Gastrocnemius medialis (tissue), 4 donors: ENCODE data around the gene HDAC10. TPM values are rescaled to one million over a fixed set of nuclear protein-coding genes. Genes with fewer than 3 reads are reported as not detected.

Experiments
- ATAC-seq, 2 donors: fragments of 150-250 bp; one replicate each; pipeline ENCODE4 v1.9.1; 2016
- DNase-seq, 2 donors: peaks; one replicate each; pipeline ENCODE4 v3.0.0-alpha.2; 2019
- H3K27ac ChIP-seq, 4 donors: fragments of 200-600 bp; sonication (generic); 1 replicate in 1 of 4; 2 replicates in 3 of 4; pipeline ENCODE4 v1.5.1; 2016 to 2018; ENCODE audit warnings: mild to moderate bottlenecking in 2 of 4, moderate library complexity in 1 of 4
- H3K27me3 ChIP-seq, 3 donors: fragments of 200-600 bp; sonication (generic) in 2 of 3; 1 replicate in 1 of 3; 2 replicates in 2 of 3; pipeline versions ENCODE4 v1.5.1 to v1.6.0; 2016 to 2019; ENCODE audit warnings: mild to moderate bottlenecking in 1 of 3, moderate library complexity in 1 of 3
- H3K36me3 ChIP-seq, 2 donors: fragments of 200-600 bp; sonication (generic) in 1 of 2; one replicate each; pipeline ENCODE4 v1.5.1; 2017 to 2018
- H3K4me1 ChIP-seq, 2 donors: fragments of 200-600 bp; sonication (generic) in 1 of 2; one replicate each; pipeline ENCODE4 v1.5.1; 2016 to 2017; ENCODE audit warnings: mild to moderate bottlenecking in 2 of 2
- H3K4me3 ChIP-seq, 4 donors: fragments of 200-600 bp; sonication (generic) in 3 of 4; 1 replicate in 1 of 4; 2 replicates in 3 of 4; pipeline ENCODE4 v1.5.1; 2016 to 2019; ENCODE audit warnings: mild to moderate bottlenecking in 2 of 4
- H3K9me3 ChIP-seq, 3 donors: fragments of 200-600 bp; sonication (generic) in 2 of 3; 1 replicate in 1 of 3; 2 replicates in 2 of 3; pipeline ENCODE4 v1.5.1; 2016 to 2019
- POLR2A ChIP-seq, 2 donors: fragments of 450-650 bp; IDR thresholded peaks; one replicate each; pipeline ENCODE4 v1.6.1; 2017; ENCODE audit warnings: antibody characterized with exemption in 2 of 2, mild to moderate bottlenecking in 2 of 2, moderate library complexity in 2 of 2
- in situ Hi-C, 4 donors: fragments of 200-750 bp; cut with MboI; loops; one replicate each; pipeline versions ENCODE4 v1.15.0 to v1.8.0; 2017; ENCODE audit warnings: low sequenced_read_pairs in 4 of 4
- intact Hi-C: fragments of 100-400 bp; cut with DNase I; formaldehyde crosslinking; loops from one replicate; pipeline ENCODE4 v1.15.1; 2023; ENCODE audit warnings: low total_unique reads
- total RNA-seq, 4 donors: library from RNA; depleted of rRNA; stranded (reverse); fragments of >200 nt; gene quantifications; one replicate each; pipeline versions ENCODE4 v1.1.0 to v1.2.3, GENCODE V29; 2016
- TF ChIP-seq, protein P1 (sequence below), 5 experiments: fragments of 450-650 bp in 3 of 5; fragments of 200-600 bp in 2 of 5; sonication (generic) in 2 of 5; IDR thresholded peaks in 4 of 5; conservative IDR thresholded peaks in 1 of 5; 1 replicate in 4 of 5; 2 replicates in 1 of 5; pipeline ENCODE4 v1.5.1; 2016 to 2019; ENCODE audit warnings: antibody characterized with exemption in 5 of 5, mild to moderate bottlenecking in 3 of 5, moderate library complexity in 3 of 5

HDAC10 gene
- total RNA-seq, 4 donors from 2014 or later: 4.1 to 24.9 (median 8.6) TPM

DNA sequence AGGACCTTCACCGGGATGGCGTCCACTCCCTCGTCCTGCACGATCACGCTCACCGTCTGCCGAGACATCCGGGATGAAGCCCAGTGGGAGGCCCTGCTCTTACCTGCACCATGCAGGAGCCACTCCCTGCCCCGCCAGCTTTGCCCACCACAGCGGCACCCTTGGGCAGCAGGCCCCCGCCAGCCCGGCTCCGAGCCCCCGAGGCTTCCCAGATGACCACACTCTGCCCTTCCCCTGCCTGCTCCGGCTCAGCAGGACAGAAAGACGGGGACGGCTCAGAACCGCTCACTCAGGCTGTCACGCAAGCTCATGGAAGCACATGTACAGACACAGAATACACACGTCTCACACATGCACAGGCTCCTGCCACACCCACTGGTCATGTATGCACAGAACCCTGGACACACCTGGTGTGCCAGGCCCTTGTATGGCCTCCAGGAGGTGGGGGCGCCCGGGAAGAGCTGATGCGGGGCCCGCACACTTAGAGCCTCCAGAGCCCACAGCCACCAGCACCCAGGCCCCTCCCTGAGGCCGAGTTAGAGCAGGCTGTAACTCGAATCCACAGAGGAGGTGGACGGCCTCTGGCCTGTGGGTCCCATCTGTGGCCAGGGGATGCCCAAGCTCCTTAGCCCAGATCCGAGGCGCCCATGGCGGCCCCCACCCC is 28.0 kb upstream of the HDAC10 start:
- ATAC-seq (no peak), DNase-seq (no peak)
- Histone ChIP-seq H3K27me3 (no peaks in the 10 kb centered on the region), H3K4me3 (no peak overlapping the region), H3K4me1 (peaks cover 0 to 3% of the 10 kb centered on the region in 2 donors), H3K27ac (no peak overlapping the region), H3K36me3 (peaks cover 0 to 9% of the 10 kb centered on the region in 2 donors), H3K9me3 (no peaks in the 10 kb centered on the region)
- in situ Hi-C loops: loop anchor here in 2 of 4 donors (10.0 kb wide), 1 partner anchor 46 kb away; the partner anchor contains the start of gene DENND6B (in 2 of the 2)
- TF ChIP-seq POLR2A (IDR thresholded peaks at IDR 0.05): no peak
- TF ChIP-seq, protein P1, sequence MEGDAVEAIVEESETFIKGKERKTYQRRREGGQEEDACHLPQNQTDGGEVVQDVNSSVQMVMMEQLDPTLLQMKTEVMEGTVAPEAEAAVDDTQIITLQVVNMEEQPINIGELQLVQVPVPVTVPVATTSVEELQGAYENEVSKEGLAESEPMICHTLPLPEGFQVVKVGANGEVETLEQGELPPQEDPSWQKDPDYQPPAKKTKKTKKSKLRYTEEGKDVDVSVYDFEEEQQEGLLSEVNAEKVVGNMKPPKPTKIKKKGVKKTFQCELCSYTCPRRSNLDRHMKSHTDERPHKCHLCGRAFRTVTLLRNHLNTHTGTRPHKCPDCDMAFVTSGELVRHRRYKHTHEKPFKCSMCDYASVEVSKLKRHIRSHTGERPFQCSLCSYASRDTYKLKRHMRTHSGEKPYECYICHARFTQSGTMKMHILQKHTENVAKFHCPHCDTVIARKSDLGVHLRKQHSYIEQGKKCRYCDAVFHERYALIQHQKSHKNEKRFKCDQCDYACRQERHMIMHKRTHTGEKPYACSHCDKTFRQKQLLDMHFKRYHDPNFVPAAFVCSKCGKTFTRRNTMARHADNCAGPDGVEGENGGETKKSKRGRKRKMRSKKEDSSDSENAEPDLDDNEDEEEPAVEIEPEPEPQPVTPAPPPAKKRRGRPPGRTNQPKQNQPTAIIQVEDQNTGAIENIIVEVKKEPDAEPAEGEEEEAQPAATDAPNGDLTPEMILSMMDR (IDR thresholded peaks at IDR 0.05 in 4 of 5, conservative IDR thresholded peaks at IDR 0.05 in 1 of 5): no peak
- intact Hi-C loops: loop anchor here (5.0 kb wide), 1 partner anchor 48 kb away; the partner anchor contains the start of gene DENND6B

- no peak for ATAC-seq
- in situ Hi-C loops: loop anchor here in 2 of 4 donors (10.0 kb wide), 1 partner anchor 46 kb away; the partner anchor contains the start of gene DENND6B (in 2 of the 2)
- TF ChIP-seq POLR2A (IDR thresholded peaks at IDR 0.05): no peak
- TF ChIP-seq, protein P1 (IDR thresholded peaks at IDR 0.05 in 4 of 5, conservative IDR thresholded peaks at IDR 0.05 in 1 of 5): no peak
Measured at GRCh38 chr22:50278461-50278860, 27.4 kb upstream of the HDAC10 start.

DNA sequence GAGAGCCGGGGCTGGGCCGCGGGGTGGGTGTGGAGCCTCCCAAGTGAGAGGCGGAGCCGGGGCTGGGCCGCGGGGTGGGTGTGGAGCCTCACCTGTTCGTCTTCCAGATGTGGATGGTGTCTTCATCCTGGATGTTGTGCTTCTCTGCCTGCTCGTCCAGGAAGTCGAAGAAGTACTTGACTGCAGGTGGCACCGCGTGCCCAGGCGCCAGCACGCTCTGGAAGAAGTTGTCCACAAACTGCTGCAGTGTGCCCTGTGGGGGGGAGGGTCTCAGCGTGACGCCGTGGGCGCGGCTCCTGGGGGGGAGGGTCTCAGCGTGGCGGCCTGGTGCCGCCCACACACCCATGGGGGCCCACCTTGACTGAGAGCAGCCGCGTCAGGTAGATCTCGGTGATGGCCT is 26.7 kb upstream of the HDAC10 start:
- H3K9me3 ChIP-seq: no peaks in the 10 kb centered on the region
- no peak overlapping the region for H3K4me3 ChIP-seq
- no peaks in the 10 kb centered on the region for H3K27me3 ChIP-seq
- DNase-seq (no peak), ATAC-seq (no peak)
- peaks cover 0 to 9% of the 10 kb centered on the region in 2 donors for H3K36me3 ChIP-seq
- in situ Hi-C loops: loop anchor here in 2 of 4 donors (10.0 kb wide), 1 partner anchor 47 kb away; the partner anchor contains the start of gene DENND6B (in 2 of the 2)
- TF ChIP-seq POLR2A (IDR thresholded peaks at IDR 0.05): no peak
- TF ChIP-seq, protein P1 (IDR thresholded peaks at IDR 0.05 in 4 of 5, conservative IDR thresholded peaks at IDR 0.05 in 1 of 5): no peak
- H3K27ac ChIP-seq: no peak overlapping the region
- intact Hi-C loops: loop anchor here (5.0 kb wide), 1 partner anchor 50 kb away; the partner anchor contains the start of gene DENND6B
- H3K4me1 ChIP-seq: peaks cover 0 to 4% of the 10 kb centered on the region in 2 donors

More at GRCh38 chr22:50278461-50278860, 27.4 kb upstream of the HDAC10 start:
- no peaks in the 10 kb centered on the region for H3K9me3 ChIP-seq
- intact Hi-C loops: loop anchor here (5.0 kb wide), 1 partner anchor 49 kb away; the partner anchor contains the start of gene DENND6B
- no peaks in the 10 kb centered on the region for H3K27me3 ChIP-seq
- H3K4me3 ChIP-seq: no peak overlapping the region
- peaks cover 0 to 4% of the 10 kb centered on the region in 2 donors for H3K4me1 ChIP-seq
- no peak overlapping the region for H3K27ac ChIP-seq
- no peak for DNase-seq
- peaks cover 0 to 9% of the 10 kb centered on the region in 2 donors for H3K36me3 ChIP-seq

GRCh38 chr22:50276143-50276542 is 25.1 kb upstream of the HDAC10 start:
- in situ Hi-C loops: loop anchor here in 2 of 4 donors (10.0 kb wide), 1 partner anchor 49 kb away; the partner anchor contains the start of gene DENND6B (in 2 of the 2)
- no peak for DNase-seq
- Histone ChIP-seq H3K27ac (no peak overlapping the region), H3K27me3 (peaks cover 2 to 7% (median 4%) of the 10 kb centered on the region in 3 donors), H3K4me1 (peaks cover 4 to 12% of the 10 kb centered on the region in 2 donors), H3K4me3 (no peak overlapping the region), H3K9me3 (no peaks in the 10 kb centered on the region), H3K36me3 (peaks cover 0 to 6% of the 10 kb centered on the region in 2 donors)
- TF ChIP-seq, protein P1 (IDR thresholded peaks at IDR 0.05 in 4 of 5, conservative IDR thresholded peaks at IDR 0.05 in 1 of 5): peak in 2 of 5 experiments; percentile 28 to 46
- no peak for TF ChIP-seq POLR2A (IDR thresholded peaks at IDR 0.05)
- intact Hi-C loops: loop anchor here (5.0 kb wide), 1 partner anchor 51 kb away; the partner anchor contains the start of gene DENND6B
- peak; percentile 6 to 40 for ATAC-seq
